ENCODE results near the gene RAB11A.
A peak's percentile ranks its signal among the peaks of the same experiment; 100 is the strongest.

The RAB11A gene

DNA sequence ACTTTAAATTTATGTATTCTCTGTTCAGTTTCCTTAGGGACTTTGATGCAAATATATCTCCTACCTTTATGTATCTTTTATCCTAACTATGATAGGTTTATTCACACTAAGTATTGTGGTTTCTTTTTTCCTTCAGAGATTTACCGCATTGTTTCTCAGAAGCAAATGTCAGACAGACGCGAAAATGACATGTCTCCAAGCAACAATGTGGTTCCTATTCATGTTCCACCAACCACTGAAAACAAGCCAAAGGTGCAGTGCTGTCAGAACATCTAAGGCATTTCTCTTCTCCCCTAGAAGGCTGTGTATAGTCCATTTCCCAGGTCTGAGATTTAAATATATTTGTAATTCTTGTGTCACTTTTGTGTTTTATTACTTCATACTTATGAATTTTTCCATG, 18.3 kb downstream of the RAB11A start:
- DNase-seq = peak in 2 of 5 experiments; percentile 32 to 90

DNA sequence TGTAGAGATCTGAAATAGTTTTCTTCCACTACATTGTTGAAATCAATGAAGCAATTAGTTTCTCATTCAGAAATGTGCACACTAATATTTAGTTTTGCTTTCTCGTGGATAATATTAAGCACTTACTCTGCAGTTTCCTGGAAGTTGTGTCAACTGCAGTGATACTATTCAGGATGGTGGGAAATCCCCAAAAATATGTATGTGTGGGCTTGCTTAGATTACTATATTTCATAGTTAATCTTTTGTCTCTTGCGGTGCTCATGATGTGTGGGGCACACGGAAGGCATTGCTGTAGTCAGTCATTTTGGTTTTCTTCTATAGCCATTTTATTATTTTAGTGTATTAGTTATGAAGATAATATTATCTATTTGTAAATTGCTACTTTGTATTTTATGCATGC, 19.7 kb downstream of the RAB11A start:
- peak in 1 of 5 experiments; percentile 45 for DNase-seq

DNA sequence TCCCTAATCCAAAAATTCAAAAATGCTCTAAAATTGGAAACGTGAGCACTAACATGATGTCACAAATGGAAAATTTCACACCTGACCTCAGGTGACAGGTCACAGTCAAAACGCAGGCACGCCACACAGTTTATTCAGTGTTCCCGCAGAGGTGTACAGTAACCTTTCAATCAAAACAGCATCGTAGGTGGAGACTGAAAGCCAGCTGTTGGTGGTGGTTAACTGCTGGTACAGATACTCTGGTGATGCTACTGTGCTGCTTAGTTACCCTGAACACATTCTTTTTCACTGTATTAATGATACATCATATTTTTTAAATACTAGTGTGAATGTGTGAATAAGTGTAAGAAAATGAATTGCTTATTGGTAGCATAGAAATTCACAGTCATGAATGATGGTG, 23.8 kb downstream of the RAB11A start:
- peak in 1 of 5 experiments; percentile 16 for DNase-seq

GRCh38 chr15:65896236-65896635, 26.9 kb downstream of the RAB11A start:
- DNase-seq = no peak

- no peak for DNase-seq
Observed at GRCh38 chr15:65900488-65900887, 31.2 kb downstream of the RAB11A start.

- DNase-seq = no peak
Observed at GRCh38 chr15:65901336-65901735, 32.0 kb downstream of the RAB11A start.

DNA sequence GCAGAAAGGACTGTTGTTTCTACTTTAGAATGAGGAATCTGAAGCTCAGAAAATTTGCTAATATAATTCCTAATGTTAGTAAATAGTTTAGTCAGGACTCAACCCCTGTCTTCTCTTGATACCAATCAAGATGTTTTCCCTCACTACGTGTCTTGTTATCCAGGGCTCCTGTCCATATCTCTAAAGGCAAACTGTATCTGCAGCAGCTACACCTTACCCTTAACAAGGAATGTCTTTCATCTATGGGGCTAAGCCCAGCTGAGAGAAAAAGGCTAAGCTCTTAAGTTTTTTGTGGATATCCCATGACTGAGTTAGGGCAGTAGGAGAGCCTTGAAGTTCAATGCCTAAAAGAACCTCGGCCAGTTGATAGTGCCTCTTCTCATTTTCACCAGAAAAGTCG, 32.5 kb downstream of the RAB11A start:
- DNase-seq = no peak

- DNase-seq = no peak
Observed at GRCh38 chr15:65902373-65902772, 33.1 kb downstream of the RAB11A start.

DNA sequence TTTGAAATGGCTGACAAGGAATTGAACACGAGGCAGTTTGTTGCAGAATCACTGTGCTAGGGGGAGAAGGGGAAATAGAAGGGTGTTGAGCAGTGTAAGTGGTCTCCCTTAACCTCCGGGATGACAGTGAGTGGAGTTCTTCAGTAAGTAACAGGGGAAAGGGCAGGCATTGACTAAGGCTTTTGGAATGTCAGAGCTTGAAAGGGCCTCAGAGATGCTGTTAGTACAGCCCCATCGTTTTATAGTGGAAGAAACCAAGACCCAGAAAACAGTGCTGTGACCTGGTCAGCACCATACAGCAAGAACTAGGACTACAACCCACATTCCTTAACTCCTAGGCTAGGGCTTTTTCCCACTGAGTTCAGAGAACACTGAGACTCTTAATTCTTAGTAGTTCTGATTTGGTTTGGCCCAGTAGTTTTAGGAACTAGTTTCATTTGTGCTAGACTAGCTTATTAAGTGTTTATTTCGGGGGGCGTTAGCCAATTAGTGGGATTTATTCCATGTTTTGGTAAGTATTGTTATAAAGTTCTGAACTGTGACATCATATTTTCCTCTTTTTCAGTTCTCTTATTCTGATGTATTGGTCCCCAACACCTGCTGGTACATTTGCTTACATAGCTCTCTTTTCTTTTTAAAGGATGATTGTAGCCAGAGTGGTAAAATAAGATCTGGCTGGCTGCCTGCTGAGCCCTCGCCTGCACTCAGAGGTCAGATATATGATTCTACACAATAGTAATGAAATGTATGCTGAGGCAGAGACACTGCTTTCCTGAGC, 34.2 kb downstream of the RAB11A start:
- DNase-seq = no peak

- DNase-seq = no peak
Observed at GRCh38 chr15:65904301-65904700, 35.0 kb downstream of the RAB11A start.

GRCh38 chr15:65906396-65906795, 37.1 kb downstream of the RAB11A start:
- DNase-seq = no peak

GRCh38 chr15:65907661-65908060, 38.4 kb downstream of the RAB11A start:
- DNase-seq = no peak

- no peak for DNase-seq
Observed at GRCh38 chr15:65908876-65909275, 39.6 kb downstream of the RAB11A start.

GRCh38 chr15:65909831-65910230, 40.5 kb downstream of the RAB11A start:
- DNase-seq = no peak

GRCh38 chr15:65910341-65910740, 41.0 kb downstream of the RAB11A start:
- no peak for DNase-seq

DNA sequence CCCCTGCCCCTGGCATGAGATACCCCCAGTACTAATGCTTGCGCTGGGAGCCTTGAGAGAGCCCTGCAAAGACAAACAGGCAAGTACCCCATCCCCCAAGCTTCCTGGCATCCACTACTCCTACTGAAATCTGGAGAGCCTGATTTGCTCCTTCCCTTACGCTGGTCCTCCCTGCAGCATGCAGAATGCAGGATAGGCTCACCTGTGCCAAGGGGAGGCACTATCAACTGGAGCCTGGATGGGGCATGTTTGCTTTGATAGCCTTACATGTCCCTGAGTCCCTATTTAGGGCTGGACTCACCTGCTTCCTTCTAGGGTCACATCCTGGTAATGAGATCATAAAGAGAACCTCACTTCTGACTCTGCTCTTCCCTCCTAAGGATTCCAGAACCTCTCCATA, 42.9 kb downstream of the RAB11A start:
- no peak for DNase-seq

- DNase-seq = no peak
Observed at GRCh38 chr15:65913631-65914199, 44.4 kb downstream of the RAB11A start.

- DNase-seq = no peak
Observed at GRCh38 chr15:65914386-65914785, 45.1 kb downstream of the RAB11A start.

DNA sequence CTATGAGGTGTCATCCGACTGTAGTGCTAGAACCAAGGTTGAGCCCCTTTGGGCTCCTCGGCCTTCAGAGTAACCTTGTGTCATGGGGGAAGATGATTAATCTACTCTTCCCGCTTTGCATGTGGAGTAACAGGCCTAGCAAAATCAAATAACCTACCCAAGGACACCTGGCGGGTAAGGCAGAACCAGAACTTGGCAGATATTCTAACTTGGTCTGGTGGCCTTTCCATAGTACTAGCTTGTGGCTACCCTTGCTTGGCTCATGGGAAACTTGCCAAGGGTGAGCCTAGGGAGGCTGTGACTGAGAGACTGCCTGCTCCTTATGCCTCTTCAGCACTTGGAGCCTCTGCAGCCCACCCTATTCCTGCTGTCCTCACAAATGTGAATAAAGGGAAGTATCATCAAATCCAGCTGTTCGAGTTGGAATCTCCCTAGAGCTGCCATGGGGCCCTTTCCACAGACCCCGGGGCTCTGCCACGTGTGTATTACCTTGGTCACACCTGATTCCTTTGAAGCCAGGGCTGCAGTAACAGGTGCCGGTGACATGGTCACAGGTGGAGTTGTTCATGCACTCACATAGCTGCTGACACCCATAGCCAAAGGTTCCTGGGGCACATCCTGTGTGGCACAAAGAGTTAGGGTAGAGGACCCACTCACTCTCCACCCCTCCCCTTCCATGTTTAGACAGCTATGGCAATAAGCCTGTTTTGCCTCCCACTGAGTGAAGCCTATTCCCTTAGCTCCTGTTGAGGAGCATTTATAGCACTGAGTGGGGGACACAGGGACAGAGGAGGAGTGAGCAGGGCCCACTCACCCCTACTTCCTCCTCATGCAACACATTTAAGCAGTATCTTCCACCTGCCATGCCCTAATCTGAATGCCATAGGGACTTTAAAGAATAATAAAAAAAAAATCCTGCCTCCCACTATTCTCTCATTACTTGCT, 46.0 kb downstream of the RAB11A start:
- DNase-seq = no peak

- DNase-seq = no peak
Observed at GRCh38 chr15:65916041-65916663, 46.9 kb downstream of the RAB11A start.

GRCh38 chr15:65916664-65917406, 47.5 kb downstream of the RAB11A start:
- DNase-seq = peak in 2 of 5 experiments; percentile 5 to 72

DNA sequence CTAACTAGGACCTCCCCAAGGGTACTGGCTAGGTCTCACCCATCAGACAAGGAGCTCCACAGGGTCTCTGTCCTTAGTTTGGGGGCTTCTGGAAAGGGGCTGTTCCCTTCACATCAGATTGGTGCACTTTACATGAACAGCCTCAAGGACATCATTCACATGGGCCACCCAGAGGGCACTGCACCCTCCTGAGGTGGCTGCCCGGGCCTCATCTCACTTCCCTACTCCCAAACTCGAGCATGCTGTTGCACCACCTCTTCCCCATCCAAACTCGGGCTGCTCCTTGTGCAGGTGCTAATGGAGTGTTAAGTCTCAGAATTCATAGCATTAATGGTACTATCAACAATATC, 48.1 kb downstream of the RAB11A start:
- no peak for DNase-seq
